Hepatocyte (in vitro differentiated cells): ENCODE data around the gene AP3D1. TPM values are rescaled to one million over a fixed set of nuclear protein-coding genes. Genes with fewer than 3 reads are reported as not detected.

Source experiments
- DNase-seq: peaks from one replicate; pipeline ENCODE4 v3.0.0-alpha.2; 2016; ENCODE audit warnings: low spot score
- H2AFZ ChIP-seq: fragments of 200-600 bp; sonication (generic); 2 replicates; pipeline ENCODE4 v1.6.0; 2016; ENCODE audit warnings: antibody characterized with exemption, mild to moderate bottlenecking
- H3K27ac ChIP-seq: fragments of 200-600 bp; sonication (generic); 2 replicates; pipeline ENCODE4 v1.5.1; 2016; ENCODE audit warnings: mild to moderate bottlenecking
- H3K27me3 ChIP-seq: fragments of 200-600 bp; sonication (generic); 2 replicates; pipeline ENCODE4 v1.6.1; 2016
- H3K36me3 ChIP-seq: fragments of 200-600 bp; sonication (generic); replicated peaks from 2 replicates; pipeline ENCODE4 v1.5.1; 2016; ENCODE audit warnings: low read depth; ENCODE audit not compliant: insufficient read depth
- H3K4me1 ChIP-seq: fragments of 200-600 bp; sonication (generic); 2 replicates; pipeline ENCODE4 v1.5.1; 2016; ENCODE audit warnings: mild to moderate bottlenecking, moderate library complexity; ENCODE audit not compliant: insufficient read depth
- H3K4me2 ChIP-seq: fragments of 200-600 bp; sonication (generic); 2 replicates; pipeline ENCODE4 v1.6.0; 2016
- H3K4me3 ChIP-seq: fragments of 200-600 bp; sonication (generic); 2 replicates; pipeline ENCODE4 v1.5.1; 2016; ENCODE audit warnings: mild to moderate bottlenecking
- H3K79me2 ChIP-seq: fragments of 200-600 bp; sonication (generic); 2 replicates; pipeline ENCODE4 v1.6.0; 2017; ENCODE audit warnings: mild to moderate bottlenecking
- H3K9me2 ChIP-seq: fragments of 200-600 bp; sonication (generic); replicated peaks from 2 replicates; pipeline ENCODE4 v1.6.0; 2017; ENCODE audit warnings: mild to moderate bottlenecking; ENCODE audit not compliant: insufficient read depth
- H3K9me3 ChIP-seq: fragments of 200-600 bp; sonication (generic); 2 replicates; pipeline ENCODE4 v1.5.1; 2016; ENCODE audit warnings: low read depth, mild to moderate bottlenecking
- H4K20me1 ChIP-seq: fragments of 200-600 bp; sonication (generic); 2 replicates; pipeline ENCODE4 v1.6.0; 2016; ENCODE audit warnings: mild to moderate bottlenecking; ENCODE audit not compliant: insufficient read depth, poor library complexity, severe bottlenecking
- EZH2 ChIP-seq: fragments of 200-600 bp; sonication (generic); IDR thresholded peaks from 2 replicates; pipeline ENCODE4 v1.6.1; 2016; ENCODE audit warnings: antibody characterized with exemption, mild to moderate bottlenecking, borderline replicate concordance
- EZH2phosphoT487 ChIP-seq: fragments of 200-600 bp; sonication (generic); IDR thresholded peaks from one replicate; pipeline ENCODE4 v1.6.1; 2018; ENCODE audit warnings: antibody characterized with exemption, mild to moderate bottlenecking, low read depth, moderate library complexity; ENCODE audit not compliant: unreplicated experiment, severe bottlenecking
- WGBS: methylation state at CpG from one replicate; pipeline ENCODE4 v1.1.6; 2016; ENCODE audit warnings: low lambda C conversion rate; ENCODE audit errors: missing lambda C conversion rate; 5-methylcytosine and 5-hydroxymethylcytosine counted together
- polyA plus RNA-seq: library from polyadenylated mRNA; unstranded; fragments of >200 nt; fragmentation: Nextera tagmentation; extraction: Ambion mirVana; gene quantifications from 2 replicates; pipeline ENCODE4 v1.2.1, GENCODE V29; 2016
- total RNA-seq: library from RNA; depleted of rRNA; stranded (reverse); fragments of >200 nt; gene quantifications from 2 replicates; pipeline ENCODE4 v1.2.3, GENCODE V29; 2014
- TF ChIP-seq, protein P1 (sequence below): fragments of 200-600 bp; sonication (generic); IDR thresholded peaks from 2 replicates; pipeline ENCODE4 v1.5.1; 2016; ENCODE audit warnings: antibody characterized with exemption, mild to moderate bottlenecking; ENCODE audit not compliant: poor library complexity

Gene AP3D1
- total and polyA plus RNA-seq, 2 experiments from 2014 or later = 102 to 108 TPM

DNA sequence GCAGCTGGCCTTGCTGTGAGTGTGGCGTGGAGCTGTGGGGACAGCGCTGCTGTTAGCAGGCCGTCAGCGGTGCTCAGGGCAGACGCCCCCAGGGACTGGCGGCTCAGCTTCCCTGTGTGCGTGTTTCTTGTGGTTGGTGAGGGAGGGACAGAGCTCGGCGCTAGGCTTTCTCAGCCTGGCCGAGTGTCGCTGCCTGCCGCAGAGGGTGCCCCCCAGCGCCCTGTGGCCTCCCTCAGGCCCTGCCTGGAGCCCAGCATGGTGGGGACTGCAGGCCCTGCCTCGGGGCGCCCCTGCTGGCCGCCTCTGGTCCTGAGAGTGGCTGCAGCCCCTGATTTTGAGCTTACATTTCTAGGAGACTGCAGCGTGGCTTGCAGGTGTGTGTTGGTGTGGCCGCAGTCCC is 47.8 kb upstream of the AP3D1 start:
- Histone ChIP-seq H3K9me2 (no peaks in the 10 kb centered on the region), H4K20me1 (peaks cover 9% of the 10 kb centered on the region), H3K4me2 (no peak overlapping the region), H3K79me2 (peaks cover 26% of the 10 kb centered on the region), H3K4me1 (no peaks in the 10 kb centered on the region), H3K4me3 (no peak overlapping the region), H3K27ac (no peak overlapping the region), H3K36me3 (no peaks in the 10 kb centered on the region), H2AFZ (no peak overlapping the region), H3K9me3 (no peaks in the 10 kb centered on the region), H3K27me3 (no peaks in the 10 kb centered on the region)
- no peak for DNase-seq
- no peak for TF ChIP-seq EZH2phosphoT487
- no peak for TF ChIP-seq EZH2
- TF ChIP-seq, protein P1, sequence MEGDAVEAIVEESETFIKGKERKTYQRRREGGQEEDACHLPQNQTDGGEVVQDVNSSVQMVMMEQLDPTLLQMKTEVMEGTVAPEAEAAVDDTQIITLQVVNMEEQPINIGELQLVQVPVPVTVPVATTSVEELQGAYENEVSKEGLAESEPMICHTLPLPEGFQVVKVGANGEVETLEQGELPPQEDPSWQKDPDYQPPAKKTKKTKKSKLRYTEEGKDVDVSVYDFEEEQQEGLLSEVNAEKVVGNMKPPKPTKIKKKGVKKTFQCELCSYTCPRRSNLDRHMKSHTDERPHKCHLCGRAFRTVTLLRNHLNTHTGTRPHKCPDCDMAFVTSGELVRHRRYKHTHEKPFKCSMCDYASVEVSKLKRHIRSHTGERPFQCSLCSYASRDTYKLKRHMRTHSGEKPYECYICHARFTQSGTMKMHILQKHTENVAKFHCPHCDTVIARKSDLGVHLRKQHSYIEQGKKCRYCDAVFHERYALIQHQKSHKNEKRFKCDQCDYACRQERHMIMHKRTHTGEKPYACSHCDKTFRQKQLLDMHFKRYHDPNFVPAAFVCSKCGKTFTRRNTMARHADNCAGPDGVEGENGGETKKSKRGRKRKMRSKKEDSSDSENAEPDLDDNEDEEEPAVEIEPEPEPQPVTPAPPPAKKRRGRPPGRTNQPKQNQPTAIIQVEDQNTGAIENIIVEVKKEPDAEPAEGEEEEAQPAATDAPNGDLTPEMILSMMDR = no peak
- WGBS = 85% methylated on average over 14 of the region's 18 CpGs

DNA sequence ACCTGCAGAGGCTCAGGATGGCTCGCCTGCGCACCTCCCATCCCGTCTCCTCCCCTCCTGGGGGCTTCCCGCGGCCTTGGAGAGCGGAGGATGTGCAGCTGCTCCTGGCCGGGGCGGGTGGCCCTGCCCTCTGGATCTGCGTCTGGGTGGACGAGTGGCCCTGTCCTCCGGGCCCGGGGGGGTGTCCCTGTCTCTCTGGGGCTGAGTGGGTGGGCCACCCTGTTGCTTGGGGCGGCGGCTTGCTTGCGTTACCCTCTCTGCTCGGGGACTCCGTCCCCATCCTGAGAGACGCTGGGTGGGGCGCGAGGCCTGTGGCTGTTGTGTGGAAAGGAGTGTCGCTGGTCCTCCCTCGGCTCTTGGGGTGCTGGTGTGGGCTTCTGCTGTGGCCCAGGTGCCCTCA is 47.0 kb upstream of the AP3D1 start:
- Histone ChIP-seq H3K9me3 (no peaks in the 10 kb centered on the region), H3K4me3 (no peak overlapping the region), H3K79me2 (peaks cover 26% of the 10 kb centered on the region), H3K9me2 (no peaks in the 10 kb centered on the region), H3K27me3 (no peaks in the 10 kb centered on the region), H2AFZ (no peak overlapping the region), H3K4me2 (no peak overlapping the region), H3K36me3 (no peaks in the 10 kb centered on the region), H3K27ac (no peak overlapping the region), H3K4me1 (no peaks in the 10 kb centered on the region), H4K20me1 (peaks cover 9% of the 10 kb centered on the region)
- 94% methylated on average over 9 of the region's 22 CpGs for WGBS
- TF ChIP-seq EZH2 = no peak
- no peak for TF ChIP-seq EZH2phosphoT487
- TF ChIP-seq, protein P1 = no peak
- DNase-seq = no peak

DNA sequence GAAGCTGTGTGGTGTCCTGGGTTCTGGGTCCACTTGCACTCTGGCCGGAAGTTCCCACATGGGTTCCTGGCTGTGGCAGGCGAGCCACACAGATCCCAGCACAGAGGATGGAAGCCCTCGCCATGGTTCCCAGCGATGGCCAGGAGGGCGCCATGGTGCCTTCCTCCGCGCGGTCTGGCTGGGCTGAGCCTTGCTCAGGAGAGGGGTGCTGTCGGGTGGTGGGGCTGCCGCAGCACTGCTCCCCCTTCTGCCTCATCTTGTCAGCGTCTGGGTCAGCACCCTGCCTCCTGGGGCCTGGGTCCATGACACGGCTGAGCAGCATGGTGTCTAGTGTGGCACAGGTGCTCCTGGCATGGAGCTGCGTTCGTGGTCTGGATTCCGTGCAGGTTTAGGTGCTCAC is 45.9 kb upstream of the AP3D1 start:
- no peaks in the 10 kb centered on the region for H3K36me3 ChIP-seq
- no peak overlapping the region for H3K4me2 ChIP-seq
- no peaks in the 10 kb centered on the region for H3K4me1 ChIP-seq
- TF ChIP-seq, protein P1 = no peak
- TF ChIP-seq EZH2 (no peak), EZH2phosphoT487 (no peak)
- H3K27me3 ChIP-seq = no peaks in the 10 kb centered on the region
- no peaks in the 10 kb centered on the region for H3K9me2 ChIP-seq
- peaks cover 26% of the 10 kb centered on the region for H3K79me2 ChIP-seq
- peaks cover 9% of the 10 kb centered on the region for H4K20me1 ChIP-seq
- H3K4me3 ChIP-seq = no peak overlapping the region
- WGBS = 97% methylated on average over 15 of the region's 15 CpGs
- no peak overlapping the region for H3K27ac ChIP-seq
- no peak for DNase-seq
- no peak overlapping the region for H2AFZ ChIP-seq
- H3K9me3 ChIP-seq = no peaks in the 10 kb centered on the region

DNA sequence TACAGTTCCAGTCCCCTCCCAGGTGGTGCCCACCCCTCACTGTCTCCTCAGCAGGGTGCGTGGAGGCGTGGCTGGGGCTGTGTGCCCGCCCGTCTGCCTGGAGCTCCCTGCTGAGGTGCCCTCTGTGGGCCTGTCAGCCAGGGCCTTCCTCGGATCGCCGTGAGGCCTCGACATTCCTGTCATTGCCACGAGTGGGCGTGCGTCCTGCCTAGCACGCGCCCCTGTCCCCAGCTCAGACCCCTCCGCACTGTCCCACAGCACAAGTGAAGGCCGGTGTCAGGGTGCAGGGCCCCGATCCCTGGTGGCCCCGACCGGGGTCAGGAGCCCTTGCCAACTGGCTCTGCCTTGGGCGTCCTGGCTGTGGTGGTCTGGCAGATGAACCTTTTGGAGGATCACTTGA is 44.5 kb upstream of the AP3D1 start:
- Histone ChIP-seq H3K4me3 (no peak overlapping the region), H3K27ac (no peak overlapping the region), H3K9me2 (no peaks in the 10 kb centered on the region), H3K9me3 (no peaks in the 10 kb centered on the region), H3K4me2 (no peak overlapping the region), H3K27me3 (no peaks in the 10 kb centered on the region), H4K20me1 (peaks cover 9% of the 10 kb centered on the region), H3K4me1 (no peaks in the 10 kb centered on the region), H2AFZ (no peak overlapping the region), H3K79me2 (peaks cover 26% of the 10 kb centered on the region), H3K36me3 (no peaks in the 10 kb centered on the region)
- no peak for TF ChIP-seq EZH2
- no peak for TF ChIP-seq EZH2phosphoT487
- TF ChIP-seq, protein P1 = no peak
- WGBS = 94% methylated on average over 19 of the region's 19 CpGs
- no peak for DNase-seq
